Neuron (in vitro differentiated cells): ENCODE measurements around the gene ITGAE.

Experiments
- H2AFZ ChIP-seq: one replicate; pipeline ENCODE4 v1.6.1; 2013; ENCODE audit warnings: low read depth, mild to moderate bottlenecking, inconsistent platforms, low read length, moderate library complexity
- H3K27me3 ChIP-seq: one replicate; pipeline ENCODE4 v1.6.1; 2013; ENCODE audit warnings: low read length; ENCODE audit not compliant: insufficient read depth
- H3K36me3 ChIP-seq: one replicate; pipeline ENCODE4 v1.6.1; 2013; ENCODE audit warnings: low read length; ENCODE audit not compliant: insufficient read depth
- H3K4me1 ChIP-seq: one replicate; pipeline ENCODE4 v1.6.1; 2013; ENCODE audit warnings: low read length; ENCODE audit not compliant: insufficient read depth
- H3K4me3 ChIP-seq: 2 replicates; pipeline ENCODE4 v1.5.1; 2013; ENCODE audit warnings: mild to moderate bottlenecking, low read length, moderate library complexity
- H3K9me3 ChIP-seq: one replicate; pipeline ENCODE4 v1.6.1; 2013; ENCODE audit warnings: low read length

The ITGAE gene

GRCh38 chr17:3693829-3694231, 107.2 kb downstream of the ITGAE start:
- Histone ChIP-seq H3K27me3 (peaks cover 30% of the 10 kb centered on the region), H3K4me1 (peaks cover 18% of the 10 kb centered on the region), H3K4me3 (no peak overlapping the region), H2AFZ (no peak overlapping the region), H3K36me3 (no peaks in the 10 kb centered on the region), H3K9me3 (peaks cover 3% of the 10 kb centered on the region)

GRCh38 chr17:3693141-3693540, 107.8 kb downstream of the ITGAE start:
- Histone ChIP-seq H3K9me3 (peaks cover 3% of the 10 kb centered on the region), H3K36me3 (no peaks in the 10 kb centered on the region), H3K27me3 (peaks cover 28% of the 10 kb centered on the region), H3K4me3 (no peak overlapping the region), H2AFZ (no peak overlapping the region), H3K4me1 (peaks cover 22% of the 10 kb centered on the region)

DNA sequence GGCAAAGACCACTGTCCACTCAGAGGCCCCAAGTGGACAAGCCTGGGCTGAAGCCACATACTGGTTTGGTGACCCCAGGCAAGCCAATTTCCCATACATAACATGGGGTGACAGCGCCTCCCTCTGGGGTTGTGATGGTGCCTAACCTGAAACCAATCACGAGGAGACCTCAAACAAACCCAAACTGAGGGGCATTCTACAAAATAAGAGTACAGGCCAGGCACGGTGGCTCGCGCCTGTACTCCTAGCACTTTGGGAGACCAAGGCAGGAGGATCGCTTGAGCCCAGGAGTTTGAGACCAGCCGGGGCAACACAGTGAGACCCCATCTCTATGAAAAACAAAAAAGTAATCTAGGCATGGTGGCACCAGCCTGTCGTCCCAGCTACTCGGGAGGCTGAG, 108.6 kb downstream of the ITGAE start:
- Histone ChIP-seq H3K4me1 (peaks cover 24% of the 10 kb centered on the region), H3K4me3 (no peak overlapping the region), H3K27me3 (peaks cover 22% of the 10 kb centered on the region), H2AFZ (no peak overlapping the region), H3K9me3 (no peaks in the 10 kb centered on the region), H3K36me3 (no peaks in the 10 kb centered on the region)

DNA sequence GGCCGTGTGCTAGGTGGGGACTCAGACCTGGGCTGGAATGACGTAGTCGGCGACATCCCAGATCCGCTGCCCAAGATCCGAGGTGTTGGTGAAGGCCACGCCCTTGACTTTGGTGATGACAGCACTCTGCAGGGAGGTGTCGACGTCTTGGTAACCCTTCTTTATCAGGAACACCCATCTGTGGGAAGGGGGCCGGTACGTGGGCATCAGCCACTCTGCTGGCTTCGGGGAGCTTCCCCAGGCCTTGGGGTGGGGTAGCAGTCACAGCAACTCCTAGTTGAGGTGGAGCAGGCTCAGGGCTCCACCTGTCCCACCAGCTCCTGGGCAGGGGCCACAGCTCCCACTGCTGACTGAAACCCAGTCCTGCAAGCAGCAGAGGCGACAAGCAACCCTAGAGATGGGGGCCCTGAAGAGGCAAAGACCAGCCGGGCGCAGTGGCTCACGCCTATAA, 109.3 kb downstream of the ITGAE start:
- H3K36me3 ChIP-seq, result no peaks in the 10 kb centered on the region
- no peak overlapping the region for H2AFZ ChIP-seq
- peaks cover 19% of the 10 kb centered on the region for H3K27me3 ChIP-seq
- H3K9me3 ChIP-seq, result no peaks in the 10 kb centered on the region
- peaks cover 24% of the 10 kb centered on the region for H3K4me1 ChIP-seq
- H3K4me3 ChIP-seq, result no peak overlapping the region

DNA sequence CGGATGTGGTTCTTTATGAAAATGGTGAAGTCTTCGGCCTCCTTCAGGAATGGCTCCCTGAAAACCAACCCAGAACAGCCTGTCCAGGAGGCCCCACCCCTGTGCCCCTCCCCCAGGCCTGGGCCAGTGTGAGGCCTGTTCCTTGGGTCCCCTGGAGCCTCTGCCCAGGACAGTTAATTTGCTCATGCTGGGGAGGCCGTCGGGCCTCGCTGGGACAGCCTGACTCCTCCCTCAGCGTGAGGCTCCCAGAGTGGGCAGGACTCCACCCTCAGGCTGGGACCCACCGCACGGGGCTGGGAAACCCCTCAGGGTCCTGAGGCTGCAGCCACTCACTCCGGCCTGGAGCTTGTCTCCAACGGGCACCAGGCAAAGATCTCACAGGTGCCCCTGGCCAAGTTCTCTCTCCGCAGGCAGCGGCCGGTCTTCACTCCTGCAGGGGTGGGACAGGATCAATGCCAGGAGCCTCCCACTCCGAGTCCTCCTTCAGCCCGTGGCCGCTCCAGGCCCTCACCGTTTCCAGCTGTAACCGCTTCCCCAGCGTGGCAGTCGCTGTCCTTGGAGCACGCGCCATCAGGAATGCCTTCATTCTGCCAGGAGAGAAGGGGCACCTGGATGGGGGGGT, 110.8 kb downstream of the ITGAE start:
- H3K36me3 ChIP-seq, result no peaks in the 10 kb centered on the region
- H3K4me1 ChIP-seq, result peaks cover 15% of the 10 kb centered on the region
- H2AFZ ChIP-seq, result no peak overlapping the region
- peaks cover 9% of the 10 kb centered on the region for H3K27me3 ChIP-seq
- no peaks in the 10 kb centered on the region for H3K9me3 ChIP-seq
- no peak overlapping the region for H3K4me3 ChIP-seq

- peaks cover 8% of the 10 kb centered on the region for H3K4me1 ChIP-seq
- H3K36me3 ChIP-seq, result no peaks in the 10 kb centered on the region
- H3K4me3 ChIP-seq, result no peak overlapping the region
- no peak overlapping the region for H2AFZ ChIP-seq
- no peaks in the 10 kb centered on the region for H3K9me3 ChIP-seq
- H3K27me3 ChIP-seq, result peaks cover 2% of the 10 kb centered on the region
Measured at GRCh38 chr17:3689262-3690093, 111.5 kb downstream of the ITGAE start.

- Histone ChIP-seq H3K27me3 (no peaks in the 10 kb centered on the region), H3K36me3 (no peaks in the 10 kb centered on the region), H3K4me3 (no peak overlapping the region), H3K9me3 (no peaks in the 10 kb centered on the region), H3K4me1 (peaks cover 6% of the 10 kb centered on the region), H2AFZ (no peak overlapping the region)
Measured at GRCh38 chr17:3688852-3689261, 112.1 kb downstream of the ITGAE start.

- Histone ChIP-seq H2AFZ (no peak overlapping the region), H3K9me3 (no peaks in the 10 kb centered on the region), H3K4me1 (peaks cover 6% of the 10 kb centered on the region), H3K4me3 (no peak overlapping the region), H3K27me3 (no peaks in the 10 kb centered on the region), H3K36me3 (no peaks in the 10 kb centered on the region)
Measured at GRCh38 chr17:3688027-3688553, 112.9 kb downstream of the ITGAE start.

DNA sequence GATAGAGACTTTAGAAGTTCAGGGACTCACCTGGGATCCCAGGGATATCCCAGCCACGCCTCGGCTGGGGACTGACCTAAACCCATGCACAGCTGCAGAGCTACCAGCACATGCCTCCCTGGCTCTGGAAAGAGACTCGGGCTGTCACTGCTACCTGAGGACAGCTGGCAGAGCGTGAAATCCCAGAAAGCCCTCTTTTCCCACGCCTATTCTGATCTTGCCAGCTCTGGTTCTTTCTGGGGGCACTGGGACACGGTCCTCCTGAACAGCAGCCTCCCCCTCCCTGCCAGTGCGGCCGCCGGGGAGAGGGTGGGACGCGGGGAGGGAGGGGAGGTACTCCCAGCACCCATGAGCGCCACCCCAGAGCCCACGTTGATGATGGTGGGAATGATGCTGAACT, 115.8 kb downstream of the ITGAE start:
- Histone ChIP-seq H3K4me1 (peaks cover 6% of the 10 kb centered on the region), H2AFZ (no peak overlapping the region), H3K9me3 (no peaks in the 10 kb centered on the region), H3K4me3 (no peak overlapping the region), H3K27me3 (no peaks in the 10 kb centered on the region), H3K36me3 (no peaks in the 10 kb centered on the region)

- Histone ChIP-seq H3K4me3 (no peak overlapping the region), H3K36me3 (no peaks in the 10 kb centered on the region), H3K27me3 (no peaks in the 10 kb centered on the region), H3K4me1 (peaks cover 1% of the 10 kb centered on the region), H3K9me3 (no peaks in the 10 kb centered on the region), H2AFZ (no peak overlapping the region)
Measured at GRCh38 chr17:3683054-3683511, 117.9 kb downstream of the ITGAE start.

- Histone ChIP-seq H3K36me3 (no peaks in the 10 kb centered on the region), H3K4me3 (no peak overlapping the region), H3K4me1 (no peaks in the 10 kb centered on the region), H3K27me3 (peaks cover 3% of the 10 kb centered on the region), H2AFZ (no peak overlapping the region), H3K9me3 (no peaks in the 10 kb centered on the region)
Measured at GRCh38 chr17:3682033-3682432, 119.0 kb downstream of the ITGAE start.

- no peak overlapping the region for H3K4me3 ChIP-seq
- no peak overlapping the region for H2AFZ ChIP-seq
Measured at GRCh38 chr17:3681565-3681964, 119.4 kb downstream of the ITGAE start.

GRCh38 chr17:3681057-3681456, 119.9 kb downstream of the ITGAE start:
- H3K36me3 ChIP-seq, result no peaks in the 10 kb centered on the region
- H3K4me1 ChIP-seq, result no peaks in the 10 kb centered on the region
- peaks cover 5% of the 10 kb centered on the region for H3K27me3 ChIP-seq
- no peak overlapping the region for H3K4me3 ChIP-seq
- no peaks in the 10 kb centered on the region for H3K9me3 ChIP-seq
- H2AFZ ChIP-seq, result no peak overlapping the region

More at GRCh38 chr17:3681565-3681964, 119.4 kb downstream of the ITGAE start:
- Histone ChIP-seq H3K4me1 (no peaks in the 10 kb centered on the region), H3K36me3 (no peaks in the 10 kb centered on the region), H3K27me3 (peaks cover 5% of the 10 kb centered on the region), H3K9me3 (no peaks in the 10 kb centered on the region)
